GM23248 (cell line): ENCODE results near the gene ARL6IP4.

Source experiments
- EZH2 ChIP-seq: fragments of 200-600 bp; sonication (generic); IDR thresholded peaks from 2 replicates; pipeline ENCODE4 v1.6.1; 2018; ENCODE audit warnings: antibody characterized with exemption, mild to moderate bottlenecking; ENCODE audit not compliant: insufficient read depth, poor library complexity, severe bottlenecking
- EZH2phosphoT487 ChIP-seq: fragments of 200-600 bp; sonication (generic); IDR thresholded peaks from 2 replicates; pipeline ENCODE4 v1.6.1; 2018; ENCODE audit warnings: antibody characterized with exemption, moderate library complexity, mild to moderate bottlenecking, low read depth; ENCODE audit not compliant: insufficient read depth

DNA sequence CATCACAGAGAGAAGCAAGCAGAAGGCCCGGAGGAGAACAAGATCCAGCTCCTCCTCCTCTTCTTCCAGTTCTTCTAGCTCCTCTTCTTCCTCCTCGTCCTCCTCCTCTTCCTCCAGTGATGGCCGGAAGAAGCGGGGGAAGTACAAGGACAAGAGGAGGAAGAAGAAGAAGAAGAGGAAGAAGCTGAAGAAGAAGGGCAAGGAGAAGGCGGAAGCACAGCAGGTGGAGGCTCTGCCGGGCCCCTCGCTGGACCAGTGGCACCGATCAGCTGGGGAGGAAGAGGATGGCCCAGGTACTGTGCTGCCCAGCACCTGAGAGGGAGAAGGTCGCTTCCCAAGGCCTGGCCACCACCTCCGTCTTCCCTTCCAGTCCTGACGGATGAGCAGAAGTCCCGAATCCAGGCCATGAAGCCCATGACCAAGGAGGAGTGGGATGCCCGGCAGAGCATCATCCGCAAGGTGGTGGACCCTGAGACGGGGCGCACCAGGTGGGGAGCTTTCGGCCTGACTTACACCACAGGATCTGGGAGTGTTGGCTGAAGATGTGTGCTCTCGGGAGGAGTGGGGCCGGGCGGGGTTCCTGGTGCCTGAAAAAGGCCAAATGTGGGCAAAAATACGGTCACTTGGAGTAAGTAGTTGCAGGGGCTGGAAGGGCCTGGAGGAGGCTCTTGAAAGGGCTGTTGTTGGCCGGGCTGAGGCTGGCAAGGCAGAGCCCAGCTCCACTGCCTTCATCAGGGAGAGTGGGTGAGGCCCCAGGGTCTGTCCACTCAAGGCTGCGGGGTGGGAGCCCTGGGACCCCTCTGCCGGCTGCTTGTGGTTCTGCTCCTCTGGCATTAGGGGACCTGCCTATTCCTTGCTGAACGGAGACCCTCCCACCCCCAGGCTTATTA is 1.4 kb downstream of the ARL6IP4 start:
- TF ChIP-seq EZH2, result no peak
- no peak for TF ChIP-seq EZH2phosphoT487
